CD4-positive, alpha-beta T cell treated with Interleukin-6 for 4 hours (primary cell): ENCODE results near the gene FAM200C.
A peak's percentile ranks its signal among the peaks of the same experiment; 100 is the strongest.

Source experiments
- DNase-seq: peaks from one replicate; pipeline ENCODE4 v3.0.0-alpha.2; 2020; ENCODE audit warnings: mixed read lengths

Gene FAM200C

DNA sequence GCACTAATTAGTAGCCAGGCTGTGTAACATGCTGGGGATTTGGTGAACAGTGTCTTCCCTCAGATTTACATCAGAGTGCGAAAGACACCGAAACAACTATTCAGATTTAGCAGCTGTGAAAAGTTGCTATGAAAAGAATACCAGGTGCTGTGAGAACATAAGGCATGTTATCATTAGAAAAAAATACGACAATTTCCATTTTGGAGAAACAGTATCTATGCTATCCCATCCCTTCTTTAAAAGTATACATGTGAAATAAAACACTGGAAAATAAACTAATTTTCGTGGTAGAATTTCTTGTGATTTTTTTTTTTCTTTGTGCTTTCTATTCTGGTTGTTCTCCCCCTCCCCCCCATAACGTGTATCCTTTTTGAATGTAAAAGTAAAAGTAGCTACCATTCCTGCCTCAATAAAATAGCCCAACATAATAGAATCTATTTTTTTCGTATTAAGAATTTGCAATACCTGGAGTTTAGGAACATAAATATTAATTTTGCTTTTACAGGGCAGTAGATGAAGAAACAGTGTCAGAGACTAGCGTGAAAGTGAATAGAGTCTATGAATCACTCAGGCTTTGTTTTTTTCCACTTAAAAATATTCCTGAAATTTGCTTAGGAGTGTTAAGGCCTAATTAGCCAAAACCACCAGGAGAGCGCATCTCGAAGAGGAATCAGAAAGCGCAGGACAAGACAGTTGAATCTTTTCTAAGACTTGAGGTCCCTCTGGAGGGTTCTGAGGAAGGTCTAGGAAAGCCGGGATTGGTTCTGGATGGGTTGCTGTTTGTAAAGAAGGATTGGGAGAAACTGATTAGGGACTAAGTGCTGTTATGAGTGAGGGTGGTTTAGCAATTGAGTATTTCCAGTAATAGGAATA is 19.8 kb upstream of the FAM200C start:
- DNase-seq = no peak

DNA sequence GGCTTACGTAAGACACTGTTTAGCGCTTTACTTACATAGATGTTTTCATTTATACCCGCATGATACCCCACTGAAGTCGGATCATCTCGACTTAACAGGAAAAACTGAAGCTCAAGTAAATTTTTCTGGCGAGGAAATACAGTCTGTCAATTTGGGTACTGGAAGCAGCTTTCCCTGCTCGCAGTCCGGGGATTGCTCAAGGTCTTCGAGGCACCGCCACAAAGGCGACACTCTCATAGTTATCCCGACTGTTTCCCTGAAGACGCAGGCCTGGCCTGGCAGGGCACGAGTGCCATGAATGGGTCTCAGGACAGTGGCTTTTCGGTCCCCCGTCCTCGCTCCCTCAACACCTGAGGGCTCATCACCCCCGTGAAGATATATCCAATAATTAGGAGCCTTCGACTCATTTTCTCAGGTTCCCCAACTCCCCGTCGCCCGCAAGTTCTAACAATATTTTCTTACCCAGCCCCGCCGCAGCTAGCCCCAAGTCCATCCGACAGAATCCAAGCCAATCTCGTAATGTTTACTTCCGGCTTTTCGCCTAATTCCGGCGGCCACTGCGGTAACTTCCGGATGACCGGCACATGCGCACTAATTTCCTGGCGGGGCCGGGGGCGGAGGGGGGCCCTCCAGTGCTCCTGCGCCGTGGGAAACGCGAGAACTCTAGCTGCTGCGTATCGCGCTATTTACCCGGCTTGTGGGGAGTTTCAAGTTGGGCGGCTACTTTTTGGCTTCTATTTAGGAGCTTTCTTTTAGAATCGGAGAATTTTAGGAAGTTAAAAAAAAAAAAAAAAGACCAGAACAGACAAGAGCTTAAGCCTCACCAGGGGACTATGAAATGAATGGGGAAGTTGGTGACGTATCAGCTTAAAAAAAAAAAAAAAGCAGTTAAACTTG is 19.0 kb upstream of the FAM200C start, which contains the start of gene SLU7:
SLU7 (minus strand) TSS at position 521 of the 897 bp plus-strand sequence. CDS start 3,787 bp downstream, outside the sequence.
- DNase-seq = peak; percentile 91

DNA sequence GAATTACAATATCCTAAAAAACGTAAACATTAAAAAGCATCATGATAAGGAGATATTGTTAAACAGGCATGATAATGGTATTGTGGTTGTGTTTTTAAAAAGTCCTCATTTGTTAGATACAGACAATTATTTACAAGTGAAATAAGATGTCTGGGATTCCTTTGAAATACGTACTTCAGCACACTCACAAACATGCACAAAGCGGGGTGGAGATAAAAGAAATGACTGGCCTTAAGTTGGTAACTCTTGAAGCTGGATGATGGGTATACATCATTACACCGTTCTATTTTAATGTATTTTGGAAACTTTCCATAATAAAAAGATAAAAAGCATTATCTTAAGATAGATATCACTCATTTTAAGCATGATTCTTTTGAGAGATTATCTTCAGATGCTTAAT is 1.0 kb downstream of the FAM200C start:
- no peak for DNase-seq

DNA sequence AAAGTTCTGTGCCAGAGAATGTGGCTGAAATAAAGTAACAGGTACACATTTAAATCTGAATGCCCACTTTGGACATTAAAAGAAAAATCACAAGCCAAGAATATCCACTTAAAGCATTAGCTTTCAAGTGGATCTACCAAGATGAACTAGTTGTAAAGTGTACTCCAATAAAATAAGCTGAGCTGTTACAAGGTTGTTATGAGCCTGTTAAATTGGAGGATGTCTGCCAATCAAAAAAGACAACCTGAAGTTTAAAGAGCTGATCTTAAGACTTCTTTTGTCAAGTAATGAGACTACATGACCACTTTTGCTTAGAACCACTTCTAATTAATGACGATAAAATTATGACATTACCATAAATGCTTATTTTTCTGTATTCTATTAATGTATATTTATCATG is 2.4 kb downstream of the FAM200C start:
- no peak for DNase-seq

DNA sequence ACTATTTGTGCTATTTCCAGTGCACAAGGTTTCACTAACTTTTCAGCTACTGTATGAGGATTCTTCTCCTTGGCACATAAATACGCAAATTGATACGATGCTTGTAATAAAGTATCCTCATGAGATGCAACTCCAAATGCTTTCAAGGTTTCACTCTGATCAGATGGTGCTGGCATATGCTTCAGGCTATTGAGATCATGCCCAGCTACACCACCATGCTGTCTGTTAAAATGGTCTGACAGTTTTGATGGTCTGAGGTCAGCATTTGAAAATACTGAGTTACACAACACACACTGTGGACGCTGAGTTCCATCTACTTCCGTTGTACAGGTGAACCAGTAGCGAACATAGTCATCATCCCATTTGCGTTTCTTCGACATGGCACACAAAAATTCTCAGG is 4.7 kb downstream of the FAM200C start:
- no peak for DNase-seq

DNA sequence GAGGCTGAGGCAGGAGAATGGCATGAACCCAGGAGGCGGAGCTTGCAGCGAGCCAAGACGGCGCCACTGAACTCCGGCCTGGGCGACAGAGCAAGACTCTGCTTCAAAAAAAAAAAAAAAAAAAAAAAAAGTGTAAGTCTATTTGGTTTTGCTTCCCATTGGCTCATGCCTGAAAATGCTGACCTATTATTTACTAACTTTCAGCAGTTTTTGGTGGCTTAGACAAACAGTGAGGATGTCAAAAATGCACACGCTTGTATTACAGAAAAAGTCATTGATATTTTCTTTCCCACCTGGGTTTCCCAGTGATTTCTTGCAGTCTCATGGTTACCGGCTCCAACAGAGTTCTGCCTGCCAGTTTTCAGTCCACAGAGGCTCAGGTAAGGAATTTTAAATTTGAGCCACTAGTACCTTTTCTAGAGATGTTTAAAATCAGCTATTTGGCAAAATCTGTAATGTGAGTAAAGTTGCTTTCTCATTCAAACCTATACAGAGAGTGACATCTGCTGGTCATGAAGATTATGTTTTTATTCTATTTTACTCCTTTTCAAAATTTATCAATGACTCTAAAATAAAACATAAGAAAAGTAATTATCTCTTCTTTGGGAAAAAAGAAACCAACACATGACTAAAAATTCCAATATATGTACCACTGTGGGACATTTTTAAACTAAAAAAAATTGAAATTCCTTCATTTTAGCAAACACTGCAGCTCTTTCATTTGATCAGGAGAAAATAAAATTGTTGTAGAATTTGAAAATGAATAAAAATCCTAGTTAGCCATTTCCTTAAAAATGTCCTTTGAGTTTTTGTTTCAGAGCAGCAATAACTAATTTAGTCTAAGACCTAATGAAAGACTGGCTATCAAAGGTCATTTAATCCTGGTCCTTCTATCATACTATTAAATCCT is 8.8 kb downstream of the FAM200C start:
- no peak for DNase-seq

DNA sequence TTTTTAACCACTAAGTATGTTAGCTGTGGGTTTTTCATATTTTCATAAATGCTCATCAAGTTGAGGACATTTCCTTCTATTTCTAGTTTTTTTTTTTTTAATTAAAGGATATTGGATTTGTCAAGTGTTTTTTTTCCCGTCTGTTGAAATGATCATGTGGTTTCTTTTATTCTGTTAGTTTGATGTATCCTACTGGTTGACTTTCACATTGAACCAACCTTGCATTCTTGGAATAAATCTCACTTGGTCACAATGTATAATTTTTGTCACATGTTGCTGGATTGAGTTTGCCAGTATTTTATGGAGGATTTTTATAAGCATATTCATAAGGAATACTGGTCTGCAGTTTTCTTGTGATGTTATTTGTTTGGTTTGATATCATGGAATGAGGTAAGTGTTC is 12.4 kb downstream of the FAM200C start:
- DNase-seq = no peak

DNA sequence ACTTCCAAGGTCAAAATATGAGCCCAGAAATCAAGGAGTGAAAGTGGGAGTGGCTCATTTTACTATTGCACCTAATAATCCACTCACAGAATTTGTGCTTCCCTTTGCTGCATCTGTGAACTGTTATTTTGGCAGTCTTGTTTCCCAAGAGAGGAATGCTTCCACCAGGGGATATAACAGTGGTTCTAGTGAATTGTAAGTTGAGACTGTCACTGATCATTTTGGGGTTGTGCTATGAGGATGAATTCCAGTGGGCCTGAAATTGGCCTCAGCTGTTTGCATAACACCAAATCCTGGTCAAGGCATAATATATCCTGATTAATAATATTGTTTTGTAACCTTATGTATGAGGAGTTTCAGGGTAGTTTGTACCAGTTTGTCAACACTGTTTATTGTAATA is 14.4 kb downstream of the FAM200C start:
- no peak for DNase-seq

DNA sequence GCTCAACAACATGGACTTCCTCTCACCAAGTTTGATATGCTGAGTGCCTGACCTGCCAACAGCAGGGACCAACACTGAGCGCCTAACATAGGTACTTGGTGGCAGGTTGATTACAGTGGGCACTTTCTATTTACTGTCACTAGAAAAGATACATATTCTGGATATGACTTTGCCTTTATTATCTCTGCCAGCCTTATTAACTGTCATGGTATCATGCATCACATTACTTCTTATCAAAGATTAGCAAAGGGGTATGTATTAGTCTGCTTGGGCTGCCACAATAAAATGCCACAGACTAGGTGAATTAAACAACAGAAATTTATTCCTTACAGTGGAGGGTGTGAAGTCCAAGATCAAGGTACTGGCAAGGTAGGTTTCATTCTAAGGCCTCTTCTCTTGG is 15.2 kb downstream of the FAM200C start:
- no peak for DNase-seq

DNA sequence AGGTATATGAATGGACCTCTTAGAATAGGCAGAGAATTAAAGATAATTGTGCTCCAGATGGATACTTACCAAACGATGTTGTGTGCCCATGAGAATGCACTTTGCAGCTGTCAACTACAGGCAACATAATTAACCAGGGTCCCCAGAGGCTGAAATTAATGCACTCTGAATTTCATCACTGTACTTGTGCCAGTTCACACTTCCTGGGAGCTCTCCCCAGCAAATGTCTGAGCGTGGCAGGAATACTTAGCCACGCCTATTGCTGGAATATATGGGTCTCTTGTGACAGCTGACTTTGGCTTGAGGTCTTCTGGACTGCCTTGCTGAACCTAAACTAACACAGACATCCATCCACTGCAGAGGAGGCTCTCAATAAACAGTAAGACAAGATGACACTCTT is 17.5 kb downstream of the FAM200C start:
- DNase-seq = no peak

DNA sequence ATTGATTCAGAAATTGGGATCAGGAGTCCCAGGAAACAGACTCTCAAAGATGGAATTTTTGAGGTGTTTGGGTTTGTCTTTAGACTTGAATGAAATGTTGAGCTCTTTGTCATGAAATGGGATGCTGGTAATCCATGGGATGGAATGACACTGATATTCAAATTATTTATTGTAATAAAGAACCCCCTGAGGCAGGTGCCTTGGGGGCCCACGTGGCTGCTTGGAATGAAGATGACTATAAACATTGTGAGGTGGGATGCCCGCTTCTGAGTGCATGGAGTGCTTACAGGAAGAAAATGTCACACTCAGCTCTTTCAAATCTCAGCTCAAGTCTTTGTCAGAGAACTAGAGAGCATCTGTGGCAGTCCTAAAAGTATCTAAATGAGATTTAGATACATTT is 19.8 kb downstream of the FAM200C start:
- DNase-seq = no peak

DNA sequence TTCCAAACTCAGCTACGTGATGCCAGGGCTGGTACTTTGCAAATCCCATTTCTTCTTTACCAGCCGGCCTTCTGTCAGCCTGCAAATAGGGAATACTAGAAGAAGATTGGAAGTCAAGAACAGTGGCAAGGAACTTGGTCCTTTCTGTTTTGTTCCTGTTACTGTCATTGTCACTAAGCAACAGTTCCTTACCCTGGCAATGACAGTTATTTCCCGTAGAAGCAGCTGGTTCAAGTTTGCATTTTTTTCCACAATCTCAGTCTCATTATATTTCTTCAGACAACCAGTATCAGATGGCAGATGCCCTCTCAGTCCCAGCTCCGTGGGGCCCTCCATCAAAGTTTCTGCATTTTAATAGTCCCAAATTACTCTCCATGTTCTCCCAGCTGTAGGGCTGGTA is 20.3 kb downstream of the FAM200C start:
- DNase-seq = no peak

DNA sequence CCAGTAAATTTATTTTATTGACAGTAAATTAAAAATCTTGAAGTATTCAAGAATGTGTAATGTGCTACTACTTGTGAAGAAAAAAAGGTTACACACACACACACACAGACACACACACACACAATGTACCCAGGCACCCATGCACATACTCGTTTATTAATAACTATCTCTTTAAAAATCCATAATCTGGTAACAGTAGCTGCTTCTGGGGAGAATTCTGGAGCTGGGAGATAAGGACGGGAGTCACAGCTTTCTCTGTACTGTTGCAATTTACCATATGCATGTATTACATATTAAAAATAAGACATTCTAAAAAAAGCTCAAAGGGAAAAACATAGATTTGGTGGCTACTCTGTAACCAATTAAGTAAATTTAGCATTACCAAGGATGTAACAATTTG is 21.5 kb downstream of the FAM200C start:
- DNase-seq = no peak

DNA sequence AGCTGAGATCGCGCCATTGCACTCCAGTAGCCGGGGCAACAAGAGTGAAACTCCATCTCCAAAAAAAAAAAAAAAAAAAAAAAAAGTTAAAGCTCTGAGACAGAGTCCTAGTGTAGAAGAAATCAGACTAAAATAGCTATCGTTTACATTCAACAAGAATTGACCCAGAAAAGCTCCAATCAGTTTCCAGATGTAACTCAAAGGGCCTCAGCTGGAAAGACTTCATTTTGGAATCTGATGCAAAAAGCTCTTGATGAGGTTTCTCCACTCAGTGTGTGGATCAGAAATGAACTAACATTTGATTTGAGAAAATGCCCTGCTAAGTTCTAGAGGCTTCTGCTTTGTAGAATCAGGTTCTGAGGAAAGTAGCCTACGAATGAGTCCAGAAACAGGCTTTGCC is 22.2 kb downstream of the FAM200C start:
- DNase-seq = no peak

DNA sequence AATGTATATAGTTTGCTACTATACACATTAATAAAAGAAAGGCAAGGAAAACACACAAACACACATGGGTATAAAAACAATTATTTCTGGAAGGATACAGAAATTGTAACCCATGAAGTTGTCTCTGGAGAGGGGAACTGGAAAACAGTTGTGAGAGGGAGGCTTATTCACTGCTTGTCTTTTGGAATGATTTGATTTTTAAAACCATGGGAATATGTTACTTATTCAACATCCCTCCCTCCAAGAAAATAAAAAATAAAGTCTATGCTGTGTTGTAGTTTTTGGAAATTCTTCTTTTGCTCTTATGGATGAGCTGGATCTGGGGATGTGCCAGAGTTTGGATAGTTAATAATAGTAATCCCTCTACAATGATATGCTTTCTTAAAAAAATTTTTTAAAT is 23.4 kb downstream of the FAM200C start:
- DNase-seq = no peak

DNA sequence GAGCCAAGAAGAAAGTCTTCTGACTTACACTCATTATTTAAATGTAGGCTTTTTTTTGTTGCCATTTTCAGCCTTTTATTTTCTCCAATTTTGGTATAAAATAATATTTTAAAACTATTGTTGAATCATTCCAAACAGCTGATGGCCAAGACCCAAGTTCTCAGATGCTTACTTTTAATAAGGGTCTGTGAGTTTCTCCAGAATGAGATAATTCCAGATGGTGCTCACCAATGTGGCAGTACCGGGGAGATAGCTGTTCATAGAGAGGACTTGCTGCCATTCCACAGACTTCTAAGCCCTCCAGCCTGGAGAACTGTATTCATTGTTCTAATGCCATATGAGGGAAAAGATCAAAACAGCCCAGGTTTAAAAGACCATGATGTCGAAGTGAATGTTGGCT is 24.2 kb downstream of the FAM200C start:
- no peak for DNase-seq

DNA sequence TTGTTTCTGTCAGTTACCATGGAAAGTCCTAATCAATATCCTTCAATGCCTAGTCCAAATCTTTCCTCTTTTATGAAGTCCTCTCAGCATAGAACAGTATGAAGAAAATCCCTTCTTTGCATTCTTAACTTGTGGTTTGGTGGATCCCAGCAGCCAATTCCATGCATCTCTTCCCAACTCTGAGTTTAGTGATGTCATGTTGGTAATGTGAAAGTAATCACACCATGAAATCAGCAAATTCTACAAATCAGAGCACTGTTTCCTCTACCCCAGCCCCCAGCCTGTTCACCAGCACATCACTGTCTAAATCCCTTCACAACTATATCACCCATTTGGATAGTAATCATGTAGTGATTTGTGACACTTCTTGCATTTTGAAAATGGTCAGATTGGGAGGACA is 24.7 kb downstream of the FAM200C start:
- DNase-seq = no peak

DNA sequence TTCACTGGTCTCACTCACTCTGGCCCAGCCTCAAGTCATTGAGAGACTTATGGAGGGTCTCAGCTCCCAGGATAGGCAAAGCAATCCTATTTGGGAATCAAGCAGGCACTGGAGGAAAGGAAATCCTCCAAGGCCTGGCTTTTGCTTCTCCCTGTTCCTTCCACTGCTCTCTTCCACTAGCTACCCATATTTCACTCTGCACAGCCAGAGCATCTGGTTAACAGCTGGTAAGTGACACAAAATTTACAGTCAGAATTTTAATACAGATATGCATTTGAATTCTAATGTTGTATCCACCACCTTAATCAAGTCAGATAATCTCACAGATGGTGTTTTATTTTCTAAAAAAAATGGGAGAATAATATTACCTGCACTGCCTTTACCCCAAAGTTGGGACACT is 28.6 kb downstream of the FAM200C start:
- no peak for DNase-seq

DNA sequence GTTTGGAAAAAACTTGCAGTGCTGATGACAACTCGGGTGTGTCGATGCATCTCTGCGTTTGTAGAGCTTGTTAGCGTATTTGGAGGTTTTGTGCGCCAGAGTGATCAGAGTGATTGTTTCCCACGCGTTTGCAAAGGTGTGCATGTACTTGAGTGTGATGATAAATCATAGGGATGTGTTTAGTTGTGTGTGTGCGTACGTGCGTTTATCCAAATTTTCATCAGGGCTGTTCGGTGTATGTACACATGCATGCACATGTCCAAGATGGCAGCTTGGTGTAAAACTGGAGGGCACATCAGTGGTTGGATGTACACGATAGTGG is 29.2 kb downstream of the FAM200C start:
- no peak for DNase-seq

DNA sequence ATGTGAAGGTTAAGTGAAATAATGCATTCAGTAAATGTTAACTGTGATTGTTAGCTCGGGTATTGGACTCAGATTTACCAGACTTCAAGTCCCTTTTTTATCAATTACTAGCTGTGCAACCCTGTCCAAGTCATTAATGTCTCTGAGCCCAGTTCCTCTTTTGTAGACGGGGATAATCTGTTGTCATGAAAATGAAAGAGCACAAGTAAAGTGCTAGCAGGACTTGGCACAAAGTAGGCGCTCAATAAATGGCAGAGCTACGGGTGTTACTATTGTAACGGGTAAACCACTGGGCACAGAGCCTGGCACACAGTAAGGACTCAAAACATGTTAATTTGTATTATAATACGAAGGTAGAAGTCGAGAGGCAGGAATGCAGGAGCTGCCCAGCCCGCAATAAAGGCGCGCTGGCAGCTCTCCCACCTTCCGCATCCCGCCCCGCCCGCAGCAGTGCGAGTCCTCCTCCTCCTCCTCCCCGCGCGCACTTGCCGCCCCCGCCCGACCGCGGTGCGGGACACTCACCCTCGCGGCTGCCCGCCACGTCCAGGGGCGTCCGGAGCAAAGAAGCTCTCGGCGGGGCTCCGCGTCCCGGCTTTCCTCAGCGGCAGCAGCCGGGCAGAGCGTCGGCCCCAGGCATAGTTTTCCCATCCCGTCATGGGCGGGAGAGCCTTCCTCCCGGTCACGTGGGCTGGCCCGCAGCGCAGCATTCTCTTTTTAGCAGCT is 29.7 kb downstream of the FAM200C start, which contains the start of gene C1QTNF2:
C1QTNF2 (minus strand) TSS at position 637 of the 723 bp plus-strand sequence. CDS start 15,615 bp downstream, outside the sequence.
- DNase-seq = no peak

DNA sequence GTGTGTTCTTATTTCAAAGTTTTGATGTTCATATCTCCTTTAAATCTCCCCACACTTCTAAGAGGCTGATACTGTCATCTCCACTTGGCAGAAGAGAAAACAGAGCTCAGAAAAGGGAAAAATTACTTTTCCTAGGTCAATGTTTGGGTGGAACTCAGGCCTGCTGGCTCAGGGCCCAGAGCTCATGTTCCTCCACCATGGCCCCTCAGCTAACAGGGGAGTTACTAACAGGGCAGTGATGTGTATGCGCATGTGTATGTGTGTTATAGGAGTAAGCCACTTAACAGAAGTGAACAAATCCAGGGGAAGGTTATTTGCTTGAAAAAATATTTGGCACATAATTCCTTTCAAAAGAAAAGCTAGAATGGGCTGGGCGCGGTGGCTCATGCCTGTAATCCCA is 32.0 kb downstream of the FAM200C start:
- no peak for DNase-seq

DNA sequence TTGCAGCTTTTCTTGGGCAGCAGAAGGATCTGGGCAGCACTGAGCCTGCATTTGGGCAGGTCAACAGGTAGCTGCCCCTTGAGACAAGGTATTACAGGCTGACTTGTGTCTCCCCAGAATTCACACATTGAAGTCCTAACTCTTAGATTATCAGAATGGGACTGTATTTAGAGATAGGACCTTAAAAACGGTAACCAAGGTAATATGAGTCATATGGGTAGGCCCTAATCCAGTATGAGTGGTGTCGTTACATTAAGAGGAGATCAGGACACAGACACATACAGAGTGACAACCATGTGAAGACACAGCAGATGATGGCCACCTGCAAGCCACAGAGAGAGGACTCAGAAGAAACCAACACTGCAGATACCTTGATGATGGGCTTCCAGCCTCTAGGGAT is 32.6 kb downstream of the FAM200C start:
- no peak for DNase-seq
